Stimulated activated naive B cell treated with anti-CD40 and anti-IgM and Interleukin-4, amounts not matched to agents 10 μg/mL and 1 μg/mL and 100 μg/mL, for 72 hours (primary cell): ENCODE measurements around the gene OR10C1.
"Not testable (repeated sequence)": the region's sequence is repeated elsewhere in the genome, so short reads cannot be mapped to it uniquely, and the experiment has no call there.

ENCODE experiments used
- ATAC-seq, 2 donors: fragments of 150-1000 bp; cut with Tn5 transposase; replicated peaks; 2 replicates each; pipeline ENCODE4 v1.10.0; 2021; ENCODE audit warnings: moderate library complexity in 1 of 2
- DNase-seq: peaks from one replicate; pipeline ENCODE4 v3.0.0; 2021
- H3K27ac Mint-ChIP-seq: one replicate; pipeline ENCODE4 v1.8.0; 2022; ENCODE audit warnings: mild to moderate bottlenecking, mixed read lengths
- H3K27me3 Mint-ChIP-seq, 2 donors: one replicate each; pipeline ENCODE4 v1.8.0; 2022; ENCODE audit warnings: mixed read lengths in 2 of 2
- H3K36me3 Mint-ChIP-seq, 2 donors: one replicate each; pipeline ENCODE4 v1.8.0; 2022; ENCODE audit warnings: mixed read lengths in 2 of 2, mild to moderate bottlenecking in 1 of 2
- H3K4me1 Mint-ChIP-seq, 2 donors: one replicate each; pipeline ENCODE4 v1.8.0; 2022; ENCODE audit warnings: mixed read lengths in 2 of 2, mild to moderate bottlenecking in 1 of 2
- H3K4me3 Mint-ChIP-seq, 2 donors: one replicate each; pipeline ENCODE4 v1.8.0; 2022; ENCODE audit warnings: mild to moderate bottlenecking in 2 of 2, mixed read lengths in 2 of 2, moderate library complexity in 1 of 2
- H3K9me3 Mint-ChIP-seq, 2 donors: one replicate each; pipeline ENCODE4 v1.8.0; 2022; ENCODE audit warnings: mixed read lengths in 2 of 2, mild to moderate bottlenecking in 1 of 2

Gene OR10C1, protein sequence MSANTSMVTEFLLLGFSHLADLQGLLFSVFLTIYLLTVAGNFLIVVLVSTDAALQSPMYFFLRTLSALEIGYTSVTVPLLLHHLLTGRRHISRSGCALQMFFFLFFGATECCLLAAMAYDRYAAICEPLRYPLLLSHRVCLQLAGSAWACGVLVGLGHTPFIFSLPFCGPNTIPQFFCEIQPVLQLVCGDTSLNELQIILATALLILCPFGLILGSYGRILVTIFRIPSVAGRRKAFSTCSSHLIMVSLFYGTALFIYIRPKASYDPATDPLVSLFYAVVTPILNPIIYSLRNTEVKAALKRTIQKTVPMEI

DNA sequence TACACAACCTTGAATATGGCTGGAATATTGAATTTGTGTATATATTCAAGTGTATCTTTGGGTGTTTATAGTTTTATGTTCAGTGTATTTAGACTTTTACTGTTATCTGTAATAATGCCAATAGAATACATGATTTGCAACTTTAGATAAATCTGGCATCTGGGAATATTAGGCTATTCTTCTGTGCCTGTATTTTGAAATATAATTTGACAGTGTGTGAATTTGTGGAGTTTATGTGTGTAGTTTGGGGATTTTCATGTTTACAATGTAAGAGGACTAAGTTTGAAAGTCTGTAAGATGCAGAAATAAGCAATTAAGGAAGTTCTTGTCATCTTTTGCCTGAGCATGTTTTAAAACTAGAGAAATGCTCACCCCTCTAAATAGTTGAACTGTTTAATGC lies at the start of gene OR10C1:
OR10C1 (plus strand) TSS at position 301 of the 400 bp plus-strand sequence. CDS start 710 bp downstream, outside the sequence.
- ATAC-seq, result no peak

DNA sequence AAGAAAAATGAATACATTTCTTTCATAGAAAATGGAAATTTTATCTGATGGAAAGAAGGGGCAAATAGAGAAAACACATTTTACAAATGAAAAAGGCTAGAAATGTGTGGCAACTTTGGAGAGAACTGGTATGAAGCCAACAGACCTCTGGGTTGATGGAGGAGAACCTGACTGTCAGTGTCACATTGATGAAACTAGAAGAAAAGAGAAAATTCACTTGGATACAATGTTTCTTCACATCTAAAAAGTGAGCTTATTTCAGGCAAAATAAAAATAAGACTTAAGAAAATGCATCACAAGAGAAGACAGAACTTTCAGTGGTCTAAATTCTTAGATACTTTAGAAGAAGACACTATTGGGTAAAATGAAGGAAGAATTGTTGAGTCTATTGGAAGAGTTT lies 43.8 kb upstream of the OR10C1 start, which contains the start of gene OR12D2:
OR12D2 (plus strand) TSS at position 301 of the 400 bp plus-strand sequence. CDS start 1,069 bp downstream, outside the sequence.
- DNase-seq, result no peak
- no peak for ATAC-seq
- peaks cover 19 to 36% of the 10 kb centered on the region in 2 donors for H3K27me3 Mint-ChIP-seq
- H3K27ac Mint-ChIP-seq, result no peak within 1 kb of the TSS
- H3K4me1 Mint-ChIP-seq, result no peaks in the 10 kb centered on the region
- H3K4me3 Mint-ChIP-seq, result no peak within 1 kb of the TSS
- H3K9me3 Mint-ChIP-seq, result peaks cover 0 to 1% of the 10 kb centered on the region in 2 donors
- H3K36me3 Mint-ChIP-seq, result no peaks in the 10 kb centered on the region

More for the DNA sequence above, at the start of gene OR10C1:
- no peaks in the 10 kb centered on the region for H3K36me3 Mint-ChIP-seq
- H3K27ac Mint-ChIP-seq, result no peak within 1 kb of the TSS
- H3K4me3 Mint-ChIP-seq, result no peak within 1 kb of the TSS
- H3K9me3 Mint-ChIP-seq, result peaks cover under 1 to 2% of the 10 kb centered on the region in 2 donors
- peaks cover 15 to 25% of the 10 kb centered on the region in 2 donors for H3K27me3 Mint-ChIP-seq
- H3K4me1 Mint-ChIP-seq, result no peaks in the 10 kb centered on the region
- no peak for DNase-seq

DNA sequence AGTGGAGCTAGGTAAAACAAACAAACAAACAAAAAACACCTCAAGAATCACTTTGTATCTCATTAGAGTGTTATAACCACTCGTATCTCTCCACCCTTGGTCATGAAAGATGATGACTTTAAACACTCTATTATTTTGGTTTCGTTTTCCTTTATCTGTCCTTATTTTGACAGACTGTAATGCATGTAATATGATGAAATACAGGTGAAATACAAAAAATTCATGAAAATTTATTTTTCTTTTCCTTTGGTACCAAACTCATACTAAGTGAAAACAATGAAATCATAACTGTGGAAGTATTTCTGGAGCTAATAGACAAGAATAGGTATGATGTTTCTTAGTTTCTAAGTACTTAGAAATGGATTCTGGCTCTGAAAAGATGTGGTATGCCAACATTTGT lies 39.6 kb upstream of the OR10C1 start:
- no peak for DNase-seq
- peaks cover 12 to 33% of the 10 kb centered on the region in 2 donors for H3K27me3 Mint-ChIP-seq
- no peak overlapping the region for H3K4me3 Mint-ChIP-seq
- H3K4me1 Mint-ChIP-seq, result no peaks in the 10 kb centered on the region
- H3K36me3 Mint-ChIP-seq, result no peaks in the 10 kb centered on the region
- peaks cover 0 to 1% of the 10 kb centered on the region in 2 donors for H3K9me3 Mint-ChIP-seq
- no peak for ATAC-seq
- no peak overlapping the region for H3K27ac Mint-ChIP-seq

DNA sequence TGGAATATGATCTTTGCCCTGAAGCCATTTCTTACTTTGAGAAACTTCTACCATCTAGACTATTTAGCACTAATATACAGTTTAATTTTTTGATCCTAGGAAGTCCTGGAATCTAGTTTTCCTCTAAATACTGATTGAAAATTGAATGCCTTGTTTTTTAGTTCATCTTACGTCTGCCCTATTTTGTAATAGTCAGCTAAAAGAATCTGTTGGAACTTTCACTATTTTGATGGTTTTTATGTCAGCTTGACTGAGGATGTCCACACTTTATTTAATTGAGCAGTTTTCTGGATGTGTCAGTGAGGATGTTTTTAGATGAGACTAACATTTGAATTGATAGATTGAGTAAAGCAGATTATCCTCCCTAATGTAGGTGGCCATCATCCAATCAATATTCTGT lies 35.3 kb upstream of the OR10C1 start:
- H3K4me3 Mint-ChIP-seq, result no peak overlapping the region
- peaks cover 7 to 16% of the 10 kb centered on the region in 2 donors for H3K9me3 Mint-ChIP-seq
- ATAC-seq (no peak), DNase-seq (no peak)
- no peaks in the 10 kb centered on the region for H3K4me1 Mint-ChIP-seq
- H3K36me3 Mint-ChIP-seq, result no peaks in the 10 kb centered on the region
- H3K27me3 Mint-ChIP-seq, result peaks cover 18 to 26% of the 10 kb centered on the region in 2 donors
- H3K27ac Mint-ChIP-seq, result no peak overlapping the region

DNA sequence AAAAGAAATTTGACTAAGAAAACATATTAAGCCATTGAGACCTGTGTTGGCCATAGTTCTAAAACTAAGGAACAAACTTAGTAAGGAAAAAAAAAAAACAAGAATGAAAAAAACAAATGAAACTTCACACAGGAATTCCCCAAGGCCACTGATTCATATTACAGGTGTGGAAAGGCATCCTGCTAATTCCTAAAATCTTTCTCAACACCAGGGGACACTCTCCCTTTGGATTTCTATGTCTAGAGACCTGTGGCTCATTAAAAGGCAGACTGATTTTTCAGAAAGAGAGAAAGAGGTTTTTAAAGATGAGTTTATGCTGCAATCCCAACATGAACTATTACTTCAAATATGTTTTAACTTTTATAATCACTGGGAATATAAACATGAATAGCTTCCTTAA lies 24.5 kb upstream of the OR10C1 start, which contains the start of gene OR12D1:
OR12D1 (plus strand) TSS at position 341 of the 400 bp plus-strand sequence.
- H3K27me3 Mint-ChIP-seq, result peaks cover 31 to 36% of the 10 kb centered on the region in 2 donors
- ATAC-seq (no peak), DNase-seq (no peak)
- no peak within 1 kb of the TSS for H3K4me3 Mint-ChIP-seq
- no peak within 1 kb of the TSS for H3K27ac Mint-ChIP-seq
- no peaks in the 10 kb centered on the region for H3K36me3 Mint-ChIP-seq
- H3K4me1 Mint-ChIP-seq, result no peaks in the 10 kb centered on the region
- peaks cover 15 to 18% of the 10 kb centered on the region in 2 donors for H3K9me3 Mint-ChIP-seq

DNA sequence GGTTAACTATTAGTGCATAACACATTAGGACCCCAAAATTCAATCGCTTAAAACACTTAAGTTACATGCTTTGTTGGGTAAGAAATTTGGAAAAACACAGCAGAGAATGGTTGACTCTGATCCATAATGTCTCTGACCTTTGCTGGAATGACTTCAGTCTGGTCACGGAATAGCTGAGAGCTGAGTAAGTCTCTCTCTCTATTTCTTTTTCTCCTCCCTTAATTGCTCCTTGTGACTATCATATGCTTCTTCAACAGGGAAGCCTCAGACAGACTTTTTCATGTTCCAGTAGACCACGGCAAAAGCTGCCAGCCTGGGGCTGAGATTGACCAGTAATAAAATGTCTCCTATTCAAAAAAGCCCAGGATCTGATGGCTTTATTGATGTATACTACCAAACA lies 19.6 kb upstream of the OR10C1 start:
- Mint-ChIP-seq H3K27ac (no peak overlapping the region), H3K4me3 (no peak overlapping the region), H3K36me3 (no peaks in the 10 kb centered on the region), H3K27me3 (peaks cover 7 to 9% of the 10 kb centered on the region in 2 donors), H3K4me1 (no peaks in the 10 kb centered on the region), H3K9me3 (peaks cover 0 to 1% of the 10 kb centered on the region in 2 donors)
- ATAC-seq (no peak), DNase-seq (no peak)

DNA sequence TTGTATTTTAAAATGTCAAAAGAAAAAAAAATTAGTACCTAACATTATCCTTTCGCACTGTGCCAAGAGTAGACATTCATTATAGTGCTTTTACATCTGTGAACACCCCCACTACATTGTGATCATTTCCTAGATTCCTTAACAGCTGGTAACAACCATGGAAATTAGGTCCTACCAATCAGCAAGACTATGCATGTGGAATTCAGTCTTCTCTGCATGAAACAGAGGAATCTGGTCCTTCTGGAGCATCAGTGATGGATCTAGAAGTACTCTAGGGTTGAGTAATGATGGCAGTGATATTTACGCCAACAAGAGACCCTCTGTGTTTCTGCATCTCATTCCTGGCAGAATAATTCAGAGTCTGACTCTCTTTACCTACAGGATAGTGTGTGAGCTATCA lies 14.9 kb upstream of the OR10C1 start:
- no peak for ATAC-seq

DNA sequence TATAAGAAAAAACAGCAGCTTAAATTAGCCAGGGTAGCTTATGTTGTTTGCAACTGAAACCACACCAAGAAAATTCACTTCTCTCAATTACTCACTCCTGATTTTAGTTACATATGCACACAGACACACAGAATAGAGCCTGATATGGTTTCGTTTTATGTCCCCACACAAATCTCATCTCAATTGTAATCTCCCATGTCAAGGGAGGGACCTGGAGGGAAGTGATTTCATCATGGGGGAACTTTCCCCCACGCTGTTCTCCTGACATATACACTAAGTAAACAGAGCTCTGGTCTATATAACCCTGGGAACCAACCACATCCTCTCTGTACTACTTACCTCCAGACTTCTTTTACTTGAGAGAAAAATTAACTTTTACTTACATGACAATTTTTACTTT lies 14.5 kb upstream of the OR10C1 start:
- H3K4me3 Mint-ChIP-seq, result no peak overlapping the region
- no peaks in the 10 kb centered on the region for H3K4me1 Mint-ChIP-seq
- DNase-seq (no peak), ATAC-seq (no peak)
- no peak overlapping the region for H3K27ac Mint-ChIP-seq
- H3K27me3 Mint-ChIP-seq, result peaks cover 16 to 19% of the 10 kb centered on the region in 2 donors
- H3K36me3 Mint-ChIP-seq, result no peaks in the 10 kb centered on the region
- peaks cover 0 to 1% of the 10 kb centered on the region in 2 donors for H3K9me3 Mint-ChIP-seq

More for the DNA sequence above, 14.9 kb upstream of the OR10C1 start:
- H3K4me1 Mint-ChIP-seq, result no peaks in the 10 kb centered on the region
- no peaks in the 10 kb centered on the region for H3K36me3 Mint-ChIP-seq
- H3K9me3 Mint-ChIP-seq, result peaks cover 0 to 1% of the 10 kb centered on the region in 2 donors
- peaks cover 16 to 19% of the 10 kb centered on the region in 2 donors for H3K27me3 Mint-ChIP-seq
- H3K4me3 Mint-ChIP-seq, result no peak overlapping the region
- no peak overlapping the region for H3K27ac Mint-ChIP-seq
- no peak for DNase-seq

DNA sequence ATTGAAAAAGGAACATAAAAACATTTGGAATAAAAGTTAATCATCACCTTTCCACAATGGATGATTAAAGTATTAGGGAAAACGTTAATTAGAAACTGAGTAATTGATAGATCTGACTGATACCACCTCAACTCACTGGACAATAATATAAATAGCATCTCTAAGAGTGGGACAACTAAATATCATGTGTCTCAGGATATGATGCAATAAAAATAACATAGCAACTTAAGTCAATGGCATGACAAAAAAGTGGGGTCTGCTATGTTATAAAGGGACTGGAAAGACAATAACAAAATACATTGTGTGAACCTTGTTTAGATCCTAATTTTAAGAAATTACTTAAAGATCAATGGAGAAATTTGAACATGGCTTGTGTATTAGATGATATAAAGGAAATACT lies 14.0 kb upstream of the OR10C1 start:
- ATAC-seq (no peak), DNase-seq (no peak)
- H3K27ac Mint-ChIP-seq, result no peak overlapping the region
- no peaks in the 10 kb centered on the region for H3K4me1 Mint-ChIP-seq
- peaks cover 0 to 1% of the 10 kb centered on the region in 2 donors for H3K9me3 Mint-ChIP-seq
- no peaks in the 10 kb centered on the region for H3K36me3 Mint-ChIP-seq
- H3K27me3 Mint-ChIP-seq, result peaks cover 17 to 19% of the 10 kb centered on the region in 2 donors
- H3K4me3 Mint-ChIP-seq, result no peak overlapping the region

DNA sequence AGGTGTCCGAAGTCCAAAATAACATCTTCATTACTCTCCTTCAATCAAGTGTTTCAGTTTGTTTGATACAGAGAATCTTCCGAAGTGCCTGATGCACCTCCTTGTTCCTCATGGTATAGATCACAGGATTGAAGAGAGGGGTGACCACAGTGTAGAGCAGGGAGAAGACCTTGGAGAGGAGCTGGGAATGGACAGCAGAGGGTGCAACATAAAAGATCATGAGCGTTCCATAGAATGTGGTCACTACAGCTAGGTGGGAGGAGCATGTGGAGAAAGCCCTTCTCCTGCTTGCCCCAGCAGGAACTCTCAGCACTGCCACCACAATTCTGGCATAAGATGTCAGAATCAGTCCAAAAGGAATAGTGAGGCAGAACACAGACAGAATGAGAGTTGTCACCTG lies 12.5 kb upstream of the OR10C1 start:
- H3K36me3 Mint-ChIP-seq, result no peaks in the 10 kb centered on the region
- peaks cover 16 to 19% of the 10 kb centered on the region in 2 donors for H3K27me3 Mint-ChIP-seq
- no peaks in the 10 kb centered on the region for H3K9me3 Mint-ChIP-seq
- DNase-seq (no peak), ATAC-seq (no peak)
- no peaks in the 10 kb centered on the region for H3K4me1 Mint-ChIP-seq
- H3K4me3 Mint-ChIP-seq, result no peak overlapping the region
- H3K27ac Mint-ChIP-seq, result no peak overlapping the region

DNA sequence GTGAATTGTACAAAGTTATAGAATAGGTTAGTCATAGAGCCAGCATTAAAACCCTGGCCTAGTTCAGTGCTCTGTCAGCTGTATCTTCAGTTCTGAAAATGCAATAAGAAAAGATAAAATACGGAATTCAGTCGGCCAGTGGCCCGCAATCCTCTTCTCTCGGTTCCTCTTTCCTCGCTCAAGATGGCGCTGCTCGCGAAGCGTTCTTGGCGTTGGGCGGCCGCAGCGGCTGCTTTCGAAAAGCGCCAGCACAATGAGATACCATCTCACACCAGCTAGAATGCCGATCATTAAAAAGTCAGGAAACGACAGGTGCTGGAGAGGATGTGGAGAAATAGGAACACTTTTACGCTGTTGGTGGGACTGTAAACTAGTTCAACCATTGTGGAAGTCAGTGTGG lies 2.4 kb upstream of the OR10C1 start:
- H3K27ac Mint-ChIP-seq, ATAC-seq, H3K4me3 Mint-ChIP-seq, H3K36me3 Mint-ChIP-seq, H3K4me1 Mint-ChIP-seq, DNase-seq, H3K9me3 Mint-ChIP-seq: not testable (repeated sequence)
- H3K27me3 Mint-ChIP-seq, result peaks cover 15 to 31% of the 10 kb centered on the region in 2 donors

DNA sequence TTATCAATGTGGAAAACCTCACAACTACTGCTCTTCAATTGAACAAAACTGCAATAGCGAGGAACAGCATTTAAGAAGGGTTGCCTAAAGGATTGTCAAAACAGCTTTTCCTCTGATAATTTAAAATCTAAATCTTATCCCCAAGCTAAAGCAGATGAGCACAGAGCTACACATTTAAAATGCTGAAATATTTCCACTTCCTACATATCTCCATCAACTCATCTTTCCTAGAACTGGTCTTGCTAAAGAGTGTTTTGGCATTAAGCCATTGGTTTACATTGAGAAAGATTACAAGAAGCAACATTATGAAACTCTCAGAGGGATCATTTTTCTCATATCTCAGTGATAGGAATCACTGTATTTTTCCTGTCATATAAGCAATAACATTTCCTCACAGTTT lies 3.6 kb downstream of the OR10C1 start:
- DNase-seq, result no peak
- Mint-ChIP-seq H3K27me3 (peaks cover 34 to 35% of the 10 kb centered on the region in 2 donors), H3K27ac (no peak overlapping the region), H3K9me3 (peaks cover 6 to 10% of the 10 kb centered on the region in 2 donors), H3K4me3 (no peak overlapping the region), H3K36me3 (no peaks in the 10 kb centered on the region), H3K4me1 (no peaks in the 10 kb centered on the region)
- no peak for ATAC-seq

DNA sequence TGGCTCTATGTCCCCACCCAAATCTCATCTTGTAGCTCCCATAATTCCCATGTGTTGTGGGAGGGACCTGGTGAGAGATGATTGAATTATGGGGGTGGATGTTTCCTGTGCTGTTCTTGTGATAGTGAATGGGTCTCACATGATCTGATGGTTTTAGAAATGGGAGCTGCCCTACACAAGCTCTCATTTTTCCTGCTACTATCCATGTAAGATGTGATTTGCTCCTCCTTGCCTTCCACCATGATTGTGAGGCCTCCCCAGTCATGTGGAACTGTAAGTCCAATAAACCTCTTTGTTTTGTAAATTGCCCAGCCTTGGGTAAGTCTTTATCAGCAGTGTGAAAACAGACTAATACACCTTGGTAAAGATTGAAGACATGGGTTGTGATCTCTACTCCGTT lies 4.9 kb downstream of the OR10C1 start:
- DNase-seq, ATAC-seq, H3K4me3 Mint-ChIP-seq, H3K4me1 Mint-ChIP-seq, H3K36me3 Mint-ChIP-seq, H3K27ac Mint-ChIP-seq: not testable (repeated sequence)
- H3K27me3 Mint-ChIP-seq, result peaks cover 35 to 44% of the 10 kb centered on the region in 2 donors
- peaks cover 6 to 10% of the 10 kb centered on the region in 2 donors for H3K9me3 Mint-ChIP-seq

DNA sequence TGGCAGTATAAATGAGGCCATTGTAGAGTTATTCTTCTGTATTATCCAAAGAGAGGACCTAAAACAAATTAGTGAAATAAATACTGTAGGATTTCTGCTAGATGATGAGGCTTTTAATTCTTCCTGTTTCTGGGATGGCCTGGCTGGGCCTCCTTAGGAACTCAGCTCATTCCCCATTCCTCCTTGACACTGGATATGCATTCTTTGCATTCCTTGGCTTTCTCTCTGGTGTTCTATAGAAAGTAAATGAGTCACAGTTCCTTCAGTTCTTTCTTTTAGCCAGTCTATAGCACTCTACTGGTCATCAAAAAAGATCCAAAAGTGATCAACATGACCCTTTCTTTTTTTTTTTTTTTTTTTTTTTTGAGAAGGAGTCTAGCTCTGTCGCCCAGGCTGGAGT lies 8.6 kb downstream of the OR10C1 start:
- H3K4me3 Mint-ChIP-seq, result no peak overlapping the region
- DNase-seq (no peak), ATAC-seq (no peak)
- no peak overlapping the region for H3K27ac Mint-ChIP-seq
- H3K9me3 Mint-ChIP-seq, result peaks cover 9 to 10% of the 10 kb centered on the region in 2 donors
- H3K4me1 Mint-ChIP-seq, result no peaks in the 10 kb centered on the region
- no peaks in the 10 kb centered on the region for H3K36me3 Mint-ChIP-seq
- H3K27me3 Mint-ChIP-seq, result peaks cover 46 to 49% of the 10 kb centered on the region in 2 donors
